GM19240 (cell line): ENCODE results near the gene OR10H1.
"Not testable (repeated sequence)": the region's sequence is repeated elsewhere in the genome, so short reads cannot be mapped to it uniquely, and the experiment has no call there.

Source experiments
- DNase-seq: peaks from one replicate; pipeline ENCODE4 v3.0.0; 2011; ENCODE audit warnings: low spot score; ENCODE audit not compliant: insufficient read length

OR10H1 gene

GRCh38 chr19:15828611-15829305 lies 13.3 kb upstream of the OR10H1 start:
- not testable (repeated sequence) for DNase-seq

DNA sequence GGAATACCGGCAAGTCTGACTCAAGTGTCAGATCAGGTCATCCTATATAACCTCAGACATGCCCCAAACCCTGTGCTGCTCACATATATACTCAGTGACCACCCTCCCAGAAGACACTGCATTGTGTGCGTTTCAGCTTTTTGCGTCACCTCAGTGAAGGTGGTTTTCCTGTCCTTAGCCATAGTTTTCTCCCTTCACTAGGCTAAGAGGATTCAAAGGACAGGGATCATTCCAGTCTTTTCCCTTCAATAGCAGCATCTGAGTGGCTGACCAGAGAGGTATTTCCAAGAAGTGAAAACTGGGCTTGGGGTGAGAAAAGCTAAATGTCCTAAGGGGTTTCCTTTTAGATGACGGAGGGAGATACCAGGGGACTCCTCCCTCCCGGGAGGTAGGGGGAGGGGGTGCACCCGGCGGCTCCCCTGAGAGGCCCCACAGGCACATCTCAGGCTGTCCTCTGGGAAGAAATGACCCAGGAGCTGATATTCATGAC lies 12.7 kb upstream of the OR10H1 start:
- DNase-seq: no peak

GRCh38 chr19:15825753-15826152 lies 10.3 kb upstream of the OR10H1 start:
- no peak for DNase-seq

- no peak for DNase-seq
These were observed 5.2 kb upstream of the OR10H1 start for GRCh38 chr19:15820646-15821045.

GRCh38 chr19:15813916-15814315 lies 1.5 kb downstream of the OR10H1 start:
- DNase-seq: no peak

GRCh38 chr19:15812060-15812722 lies 3.3 kb downstream of the OR10H1 start:
- no peak for DNase-seq

DNA sequence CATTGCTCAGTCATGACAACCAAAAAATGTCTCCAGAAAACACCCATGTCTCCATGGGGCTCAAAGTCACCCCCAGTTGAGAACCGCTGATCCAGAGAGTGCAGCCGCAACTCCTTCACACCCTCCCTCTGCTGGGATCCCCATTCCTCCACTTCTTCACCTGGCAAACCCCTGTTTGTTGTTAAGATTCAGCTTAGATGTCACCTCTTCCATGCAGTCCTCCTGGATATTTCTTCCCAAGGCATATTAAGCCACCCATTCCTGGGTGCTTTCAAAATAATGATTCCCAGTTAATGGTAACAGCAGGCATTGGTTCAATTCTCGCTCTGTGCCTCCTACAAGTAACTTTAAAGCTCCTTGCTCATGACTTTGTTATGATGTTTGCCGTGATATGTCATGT lies 4.0 kb downstream of the OR10H1 start:
- DNase-seq: no peak

GRCh38 chr19:15810335-15810734 lies 5.1 kb downstream of the OR10H1 start:
- DNase-seq: no peak

GRCh38 chr19:15794279-15794678 lies 21.2 kb downstream of the OR10H1 start:
- DNase-seq: not testable (repeated sequence)

- no peak for DNase-seq
These were observed 25.4 kb downstream of the OR10H1 start for GRCh38 chr19:15790096-15790495.

- no peak for DNase-seq
These were observed 26.7 kb downstream of the OR10H1 start for GRCh38 chr19:15788594-15789270.

- DNase-seq: no peak
These were observed 27.8 kb downstream of the OR10H1 start, which contains the start of gene OR10H5 for GRCh38 chr19:15787611-15788155. TSS of gene OR10H5 (plus strand) at chr19:15787661. CDS start at chr19:15794049, 6,388 bp downstream.

- not testable (repeated sequence) for DNase-seq
These were observed 32.6 kb downstream of the OR10H1 start for GRCh38 chr19:15782896-15783295.

GRCh38 chr19:15782211-15782610 lies 33.3 kb downstream of the OR10H1 start:
- DNase-seq: no peak

GRCh38 chr19:15781661-15782060 lies 33.8 kb downstream of the OR10H1 start:
- no peak for DNase-seq

GRCh38 chr19:15780610-15781418 lies 34.6 kb downstream of the OR10H1 start:
- DNase-seq: no peak

GRCh38 chr19:15779756-15780476 lies 35.5 kb downstream of the OR10H1 start:
- DNase-seq: no peak

DNA sequence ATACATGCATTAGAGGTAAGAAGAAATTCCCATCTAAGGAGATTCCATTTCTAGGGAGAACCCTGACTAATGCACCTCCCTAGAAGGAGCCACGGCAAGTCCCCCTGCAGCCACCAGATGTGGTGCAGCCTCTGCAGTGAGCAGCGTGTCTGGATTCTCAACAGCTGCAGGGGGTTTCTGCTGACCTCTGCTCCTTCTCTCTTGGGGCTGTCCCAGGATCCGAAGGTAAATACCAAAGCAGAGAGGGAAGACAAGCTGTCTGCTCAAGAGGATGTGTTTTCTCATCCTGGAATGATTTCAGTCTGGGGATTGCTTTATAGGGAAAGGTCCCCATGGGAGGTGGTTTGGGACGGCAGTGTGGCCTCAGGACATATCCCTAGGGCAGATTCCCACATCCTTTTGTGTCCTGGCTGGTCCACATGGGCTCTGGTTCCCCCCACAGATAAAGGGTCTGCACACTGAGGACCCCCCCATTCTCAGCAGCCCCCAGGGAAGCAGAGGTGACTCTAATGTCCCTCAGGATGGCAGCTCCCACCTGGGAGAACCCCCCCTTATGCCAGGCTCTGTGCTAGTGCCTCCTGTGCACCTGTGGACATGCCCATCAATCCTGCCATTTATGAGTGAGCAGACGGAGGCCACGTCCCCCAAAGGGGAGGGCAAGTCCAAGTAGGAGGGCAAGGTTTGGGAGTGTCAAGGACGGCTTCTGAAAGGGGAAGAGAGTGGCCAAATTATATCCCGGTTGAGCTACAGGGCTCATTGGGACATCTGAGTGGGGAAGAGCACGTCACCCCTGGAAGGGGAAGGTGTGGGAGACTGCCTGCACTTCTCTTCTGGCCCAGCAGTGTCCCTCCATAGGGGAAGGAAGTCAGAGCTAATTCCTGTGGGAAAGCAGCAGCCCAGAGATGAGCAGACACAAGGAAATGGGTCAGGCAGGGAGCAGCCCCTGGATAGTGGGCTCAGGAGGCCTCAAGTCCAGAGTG lies 38.2 kb downstream of the OR10H1 start:
- no peak for DNase-seq

DNA sequence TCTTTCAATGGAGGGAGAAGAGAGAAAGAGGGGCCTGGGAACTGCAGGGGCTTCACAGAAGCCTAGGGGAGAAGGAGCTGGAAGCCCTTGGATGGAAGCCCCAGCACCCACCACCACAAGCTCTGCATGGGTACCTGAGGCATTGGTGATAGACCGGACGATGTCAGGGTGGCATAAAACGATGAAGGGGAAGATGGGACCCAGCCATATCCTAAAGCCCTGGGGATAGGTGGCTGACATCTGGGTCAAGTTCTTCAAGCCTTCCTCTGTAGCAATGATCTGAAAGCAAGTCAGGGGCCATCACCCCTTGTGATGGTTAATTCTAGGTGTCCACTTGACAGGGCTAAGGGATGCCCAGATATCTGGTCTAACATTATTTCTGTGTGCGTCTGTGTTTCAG lies 39.2 kb downstream of the OR10H1 start:
- no peak for DNase-seq
